H1 (cell line): ENCODE data around the gene FGF2. TPM values are rescaled to one million over a fixed set of nuclear protein-coding genes. Genes with fewer than 3 reads are reported as not detected.

Experiments used
- CTCF ChIA-PET: fragments of 300-600 bp; sonication (Branson Sonifier 250); formaldehyde crosslinking; loops from one replicate; lab custom pipeline; 2021; ENCODE audit not compliant: partially characterized antibody; lab: Charles Lee
- POLR2A ChIA-PET: fragments of 300-600 bp; sonication (Branson Sonifier 250); formaldehyde crosslinking; loops from one replicate; lab custom pipeline; 2021; ENCODE audit warnings: inconsistent platforms; ENCODE audit not compliant: partially characterized antibody; lab: Charles Lee
- DNase-seq, 2 experiments: peaks; one replicate each; pipeline versions ENCODE4 v3.0.0 to v3.0.0-alpha.2; 2010 to 2022; ENCODE audit warnings: low spot score in 2 of 2, low read depth in 1 of 2, mixed read lengths in 1 of 2
- FAIRE-seq: peaks from 2 replicates; lab custom pipeline; 2011; peaks lifted over from hg19 to GRCh38; lab: Jason Lieb, UNC
- H2AFZ ChIP-seq: 2 replicates; pipeline ENCODE4 v1.8.1; 2012; ENCODE audit warnings: low read length, inconsistent platforms
- H2AK5ac ChIP-seq: 2 replicates; pipeline ENCODE4 v1.6.1; 2013; ENCODE audit warnings: low read depth, low read length
- H2BK120ac ChIP-seq: replicated peaks from 2 replicates; pipeline ENCODE3; 2013; ENCODE audit warnings: low read depth, low read length, inconsistent platforms
- H2BK12ac ChIP-seq: 2 replicates; pipeline ENCODE4 v1.6.1; 2013; ENCODE audit warnings: low read depth, low read length
- H2BK15ac ChIP-seq: 2 replicates; pipeline ENCODE4 v1.6.1; 2013; ENCODE audit warnings: low read length
- H2BK20ac ChIP-seq: 2 replicates; pipeline ENCODE4 v1.6.1; 2013; ENCODE audit warnings: low read length
- H2BK5ac ChIP-seq: 2 replicates; pipeline ENCODE4 v1.6.1; 2013; ENCODE audit warnings: low read depth, low read length
- H3K14ac ChIP-seq: 2 replicates; pipeline ENCODE4 v1.6.1; 2013; ENCODE audit warnings: inconsistent platforms; ENCODE audit not compliant: insufficient read length
- H3K18ac ChIP-seq: 2 replicates; pipeline ENCODE4 v1.6.1; 2013; ENCODE audit warnings: low read length; ENCODE audit errors: extremely low read depth
- H3K23ac ChIP-seq: 2 replicates; pipeline ENCODE4 v1.6.1; 2013; ENCODE audit warnings: inconsistent platforms; ENCODE audit not compliant: insufficient read length
- H3K23me2 ChIP-seq: 2 replicates; pipeline ENCODE4 v1.6.1; 2013; ENCODE audit warnings: low read depth, low read length
- H3K27ac ChIP-seq: 2 replicates; pipeline ENCODE4 v1.6.1; 2011; ENCODE audit warnings: low read depth, low read length, inconsistent platforms
- H3K27me3 ChIP-seq, 4 experiments: replicated peaks in 1 of 4; 1 replicate in 1 of 4; 2 replicates in 3 of 4; pipeline versions ENCODE4 v1.6.1 to v1.8.1; 2011 to 2013; ENCODE audit warnings: low read length in 3 of 4, mild to moderate bottlenecking in 3 of 4, inconsistent platforms in 2 of 4, mixed read lengths in 2 of 4, moderate library complexity in 1 of 4; ENCODE audit not compliant: control insufficient read depth in 3 of 4, insufficient read depth in 3 of 4; ENCODE audit errors: extremely low read depth in 1 of 4
- H3K36me3 ChIP-seq, 4 experiments: 2 replicates each; pipeline versions ENCODE4 v1.6.1 to v1.8.1; 2011 to 2013; ENCODE audit warnings: mild to moderate bottlenecking in 4 of 4, low read length in 3 of 4, moderate library complexity in 2 of 4, control low read depth in 1 of 4, inconsistent platforms in 1 of 4; ENCODE audit not compliant: insufficient read depth in 4 of 4, control insufficient read depth in 2 of 4
- H3K4ac ChIP-seq: replicated peaks from 2 replicates; pipeline ENCODE3; 2013; ENCODE audit warnings: low read length, low read depth, mixed read lengths, inconsistent platforms; ENCODE audit not compliant: insufficient read length
- H3K4me1 ChIP-seq, 4 experiments: replicated peaks in 1 of 4; 1 replicate in 1 of 4; 2 replicates in 3 of 4; pipeline versions ENCODE4 v1.6.1 to v1.8.1; 2011 to 2013; ENCODE audit warnings: low read length in 3 of 4, inconsistent platforms in 2 of 4, mixed read lengths in 1 of 4; ENCODE audit not compliant: insufficient read depth in 4 of 4, control insufficient read depth in 3 of 4
- H3K4me2 ChIP-seq, 2 experiments: 2 replicates each; pipeline versions ENCODE4 v1.6.1 to v1.8.1; 2011 to 2013; ENCODE audit warnings: low read depth in 2 of 2, low read length in 2 of 2, control low read depth in 1 of 2, inconsistent platforms in 1 of 2, mild to moderate bottlenecking in 1 of 2; ENCODE audit not compliant: insufficient read depth in 1 of 2
- H3K4me3 ChIP-seq, 4 experiments: fragments of 200-600, 300-600 bp in 1 of 4; sonication (generic), shearing (Covaris generic), sonication (Bioruptor Twin) in 1 of 4; 2 replicates each; pipeline versions ENCODE4 v1.5.1 to v1.8.1; 2011 to 2016; ENCODE audit warnings: low read length in 4 of 4, low read depth in 3 of 4, control low read depth in 2 of 4, inconsistent platforms in 2 of 4, mild to moderate bottlenecking in 2 of 4, mixed read lengths in 1 of 4, moderate library complexity in 1 of 4; ENCODE audit not compliant: insufficient read depth in 2 of 4; ENCODE audit errors: extremely low read depth in 1 of 4
- H3K56ac ChIP-seq: replicated peaks from 2 replicates; pipeline ENCODE3; 2013; ENCODE audit warnings: low read depth, mild to moderate bottlenecking, mixed read lengths, low read length, inconsistent platforms; ENCODE audit not compliant: insufficient read length
- H3K79me1 ChIP-seq: 2 replicates; pipeline ENCODE4 v1.6.1; 2013; ENCODE audit warnings: low read depth, low read length, control low read depth
- H3K79me2 ChIP-seq, 2 experiments: 2 replicates each; pipeline versions ENCODE4 v1.6.1 to v1.8.1; 2012 to 2013; ENCODE audit warnings: low read length in 2 of 2, mild to moderate bottlenecking in 2 of 2, inconsistent platforms in 1 of 2; ENCODE audit not compliant: insufficient read depth in 2 of 2, control insufficient read depth in 1 of 2
- H3K9ac ChIP-seq, 4 experiments: replicated peaks in 1 of 4; 1 replicate in 1 of 4; 2 replicates in 3 of 4; pipeline versions ENCODE4 v1.6.1 to v1.8.1; 2011 to 2013; ENCODE audit warnings: low read depth in 3 of 4, low read length in 3 of 4, control low read depth in 2 of 4, mild to moderate bottlenecking in 2 of 4, moderate library complexity in 2 of 4, inconsistent platforms in 1 of 4; ENCODE audit errors: extremely low read depth in 1 of 4
- H3K9me3 ChIP-seq, 2 experiments: 2 replicates each; pipeline versions ENCODE4 v1.6.1 to v1.8.1; 2012 to 2013; ENCODE audit warnings: mild to moderate bottlenecking in 2 of 2, moderate library complexity in 2 of 2, control low read depth in 1 of 2, inconsistent platforms in 1 of 2, low read depth in 1 of 2, low read length in 1 of 2, mixed read lengths in 1 of 2; ENCODE audit not compliant: insufficient read depth in 2 of 2
- H4K20me1 ChIP-seq, 2 experiments: replicated peaks in 1 of 2; 2 replicates each; pipeline versions ENCODE3 to v1.8.1; 2011 to 2013; ENCODE audit warnings: inconsistent platforms in 2 of 2, low read length in 2 of 2, mild to moderate bottlenecking in 1 of 2; ENCODE audit not compliant: insufficient read depth in 2 of 2, control insufficient read depth in 1 of 2
- H4K5ac ChIP-seq: 2 replicates; pipeline ENCODE4 v1.6.1; 2013; ENCODE audit warnings: low read length, low read depth, mixed read lengths, inconsistent platforms; ENCODE audit not compliant: insufficient read length
- H4K8ac ChIP-seq: 2 replicates; pipeline ENCODE4 v1.8.0; 2013; ENCODE audit warnings: mild to moderate bottlenecking, moderate library complexity, low read length, inconsistent platforms; ENCODE audit not compliant: insufficient read depth; ENCODE audit errors: extremely low read depth
- H4K91ac ChIP-seq: replicated peaks from 2 replicates; pipeline ENCODE3; 2013; ENCODE audit warnings: low read length, mixed read lengths, inconsistent platforms; ENCODE audit not compliant: insufficient read length
- RBBP5 ChIP-seq: IDR thresholded peaks from 2 replicates; pipeline ENCODE4 v1.7.1; 2012; ENCODE audit warnings: low read depth, mild to moderate bottlenecking, inconsistent platforms, low read length, moderate library complexity, borderline replicate concordance
- SP1 ChIP-seq: IDR thresholded peaks from 2 replicates; pipeline ENCODE4 v1.6.1; 2011; ENCODE audit warnings: low read depth, low read length
- WGBS, 2 experiments: shearing (Covaris generic) in 1 of 2; methylation state at CpG; one replicate each; pipeline versions ENCODE4 v1.1.6 to v1.1.7; 2013 to 2015; ENCODE audit warnings: low lambda C conversion rate in 2 of 2, mixed read lengths in 2 of 2, inconsistent platforms in 1 of 2, low coverage in 1 of 2, missing lambda C conversion rate in 1 of 2; ENCODE audit not compliant: insufficient replicate concordance in 2 of 2, insufficient coverage in 1 of 2, insufficient read length in 1 of 2; ENCODE audit errors: extremely low coverage in 1 of 2, missing lambda C conversion rate in 1 of 2; 5-methylcytosine and 5-hydroxymethylcytosine counted together
- polyA plus RNA-seq, 7 experiments: library from polyadenylated mRNA; depleted of rRNA in 3 of 7; stranded (reverse) in 5 of 7; unstranded in 2 of 7; fragments of >200 nt in 5 of 7; fragments of 200-250 nt in 2 of 7; gene quantifications; 1 replicate in 5 of 7; 2 replicates in 1 of 7; 4 replicates in 1 of 7; pipeline versions ENCODE4 v1.2.1 to v1.2.3, GENCODE V29; 2011 to 2013; ENCODE audit warnings: missing spikeins in 2 of 7, mixed read lengths in 2 of 7
- total RNA-seq: library from RNA; stranded (reverse); fragmentation: NEBNext Ultra II Directional; extraction: Animal tissue kit (Norgen Biotek cat#: 25700); gene quantifications from 2 replicates; pipeline ENCODE4 v1.2.1, GENCODE V29; 2021

FGF2 gene
- total and polyA plus RNA-seq, 2 of the 8 experiments (the other 6 are each of a cell fraction or from before 2014, with no cell fraction given): 23.4 to 145 TPM

- Histone ChIP-seq H3K27me3 (no peaks in the 10 kb centered on the region), H4K8ac (no peak overlapping the region), H3K18ac (peak overlapping the region; percentile 60), H2BK12ac (peak overlapping the region; percentile 99), H2BK15ac (no peak overlapping the region), H3K23ac (no peak overlapping the region), H3K9me3 (no peaks in the 10 kb centered on the region), H3K4me1 (peaks cover 7 to 14% (median 12%) of the 10 kb centered on the region in 4 experiments), H3K79me1 (no peaks in the 10 kb centered on the region), H3K79me2 (no peaks in the 10 kb centered on the region), H2AK5ac (no peak overlapping the region), H3K9ac (no peak overlapping the region), H2BK5ac (peak overlapping the region; percentile 86; the same call in 1 of the 2 replicates), H2BK120ac (peak overlapping the region; percentile 91), H3K14ac (no peak overlapping the region), H3K4me3 (no peak overlapping the region), H3K23me2 (no peaks in the 10 kb centered on the region), H3K36me3 (no peaks in the 10 kb centered on the region), H3K4ac (no peak overlapping the region), H3K4me2 (0 out of 4 replicates have a peak overlapping the region, but pooled peaks of 1 of the 2 experiments have one; percentile 25), H4K20me1 (no peaks in the 10 kb centered on the region), H2BK20ac (peak overlapping the region; percentile 24; the same call in 1 of the 2 replicates), H4K91ac (peak overlapping the region; percentile 22), H4K5ac (no peak overlapping the region), H3K27ac (no peak overlapping the region), H2AFZ (no peak overlapping the region), H3K56ac (no peak overlapping the region)
- FAIRE-seq (peak; percentile 19), DNase-seq (no peak)
- ChIA-PET CTCF (interaction anchor here (0.9 to 2.6 kb wide), 4 partner anchors 9 to 71 kb away, joined by 3 to 8 read pairs (median 6); no protein-coding TSS in a partner anchor), POLR2A (interaction anchor here (0.9 to 3.4 kb wide), 6 partner anchors 9 to 116 kb away, joined by 3 to 37 read pairs (median 3); partner anchors contain the start of gene FGF2)
- TF ChIP-seq RBBP5 (no peak), SP1 (0 out of 2 replicates have a peak, but pooled peaks have one; percentile 35)
- 95% methylated on average over 1 of the region's 1 CpG; no CpG with 5 or more reads in 1 of the 2 experiments for WGBS, 2 experiments
Observed at GRCh38 chr4:122787940-122788339, 38.7 kb upstream of the FGF2 start.
